CD4-positive, alpha-beta T cell treated with Interleukin-21 for 1 hour (primary cell): ENCODE measurements around the gene NRAS.
"Not testable (repeated sequence)": the region's sequence is repeated elsewhere in the genome, so short reads cannot be mapped to it uniquely, and the experiment has no call there.

Experiments
- DNase-seq: peaks from one replicate; pipeline ENCODE4 v3.0.0-alpha.2; 2020

The NRAS gene

GRCh38 chr1:114716304-114717170 lies at the start of gene NRAS:
Gene NRAS (minus strand): TSS chr1:114716771. CDS start chr1:114716160, 611 bp downstream.
- peak; percentile 95 for DNase-seq

GRCh38 chr1:114764689-114765088 lies 48.1 kb upstream of the NRAS start:
- no peak for DNase-seq

- no peak for DNase-seq
These were observed 41.8 kb upstream of the NRAS start for GRCh38 chr1:114758256-114758832.

GRCh38 chr1:114757455-114758255 lies 41.1 kb upstream of the NRAS start, which contains the start of gene CSDE1:
Gene CSDE1 (minus strand): TSS chr1:114757984. CDS start chr1:114739890, 18,094 bp downstream.
- DNase-seq = peak; percentile 99

DNA sequence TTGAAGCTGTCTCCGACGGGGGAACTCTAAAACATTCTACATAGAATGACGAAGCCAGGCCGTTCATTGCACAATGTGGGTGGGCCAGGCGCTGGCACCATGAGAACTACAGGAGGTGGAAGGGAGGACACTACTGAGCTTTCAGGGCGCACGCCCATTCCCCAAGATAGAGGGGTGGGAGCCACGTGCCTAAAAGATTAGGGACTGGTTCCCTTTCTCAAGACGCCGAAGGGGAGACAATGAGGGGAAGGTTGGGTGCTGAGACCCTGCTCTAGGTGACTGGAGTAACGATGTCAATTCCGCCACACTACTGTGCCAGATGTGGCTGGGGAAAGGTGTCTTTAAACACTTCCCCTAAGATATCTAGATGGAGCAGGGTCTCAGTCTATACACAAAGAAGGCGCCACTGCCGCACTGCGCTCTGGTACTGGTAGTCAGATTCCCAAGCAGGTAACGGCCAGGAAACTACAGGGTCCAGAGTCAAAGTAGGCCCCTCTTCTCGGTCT lies 40.4 kb upstream of the NRAS start:
- DNase-seq = no peak

- peak; percentile 41 for DNase-seq
These were observed 39.7 kb upstream of the NRAS start for GRCh38 chr1:114756009-114756892.

- no peak for DNase-seq
These were observed 38.7 kb upstream of the NRAS start for GRCh38 chr1:114755006-114755931.

DNA sequence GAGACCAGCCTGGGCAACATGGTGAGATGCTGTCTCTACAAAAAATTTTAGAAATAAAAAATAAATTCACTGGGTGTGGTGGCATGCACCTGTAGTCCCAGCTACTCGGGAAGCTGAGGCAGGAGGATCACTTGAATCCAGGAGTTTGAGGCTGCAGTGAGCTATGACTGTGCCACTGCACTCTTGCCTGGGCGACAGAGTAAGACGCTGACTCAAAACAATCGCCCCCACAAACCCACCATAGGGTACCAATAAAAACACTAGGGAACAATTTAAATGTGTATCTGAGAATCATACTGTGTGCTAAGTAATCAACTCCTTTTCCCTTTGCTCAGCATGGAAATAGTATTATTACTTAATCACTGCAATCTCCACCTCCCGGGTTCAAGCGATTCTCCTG lies 37.1 kb upstream of the NRAS start:
- DNase-seq = not testable (repeated sequence)

DNA sequence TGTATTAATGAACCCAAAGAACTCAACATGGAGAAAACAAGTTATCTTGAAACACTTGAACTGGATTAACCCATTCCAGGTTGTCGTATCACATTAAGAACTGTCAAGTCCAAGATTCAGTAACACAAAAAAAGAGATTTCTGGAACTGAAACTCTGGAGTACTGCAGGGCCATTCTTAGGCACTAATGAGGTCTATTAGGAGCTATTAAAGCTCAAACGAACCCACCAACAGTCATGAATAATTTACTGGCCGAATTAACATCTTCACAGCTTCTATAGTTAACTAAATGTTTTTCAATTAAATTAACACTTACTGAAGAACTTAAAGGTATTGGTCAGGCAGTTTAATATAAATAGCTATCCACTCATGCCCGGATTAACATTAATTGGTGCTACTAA lies 36.6 kb upstream of the NRAS start:
- DNase-seq = no peak

DNA sequence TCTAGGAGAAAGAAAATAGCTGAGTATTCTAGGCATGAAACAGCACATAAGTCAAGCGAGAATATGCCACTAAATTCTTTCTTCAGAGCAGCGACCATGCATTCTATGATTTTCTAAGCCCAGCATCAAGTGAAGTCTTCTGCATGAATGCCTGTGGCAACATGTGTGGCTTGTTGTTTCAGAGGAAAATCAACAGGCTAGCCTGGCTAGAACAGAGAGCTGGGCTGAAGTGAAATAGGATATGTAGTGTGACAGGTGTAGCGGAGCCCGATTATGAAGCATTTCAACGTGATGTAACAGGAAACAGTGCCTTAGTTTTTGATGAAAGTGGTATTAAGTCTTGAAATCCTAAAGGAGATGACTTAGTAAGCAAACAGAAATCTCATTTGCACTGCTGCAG lies 34.2 kb upstream of the NRAS start:
- DNase-seq = no peak

DNA sequence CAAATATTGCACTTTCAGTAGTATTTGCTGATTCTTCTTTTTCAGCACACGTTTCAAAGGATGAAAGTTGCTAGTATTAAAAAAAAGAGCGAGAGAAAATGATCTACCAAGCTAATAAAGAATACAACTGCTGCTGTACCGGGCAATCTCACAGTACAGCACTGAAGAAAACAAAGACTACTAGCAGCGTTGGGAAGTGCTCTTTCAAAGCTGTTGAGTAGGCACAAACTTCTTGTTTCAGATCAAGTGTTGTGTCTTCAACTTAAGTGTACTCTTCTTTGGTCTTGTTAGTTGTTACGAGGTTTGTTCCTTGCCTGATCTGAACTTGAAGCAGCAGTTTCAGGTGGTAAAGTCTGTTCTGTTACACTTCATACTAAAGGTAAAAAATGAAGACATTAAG lies 33.3 kb upstream of the NRAS start:
- no peak for DNase-seq

GRCh38 chr1:114746450-114747121 lies 30.0 kb upstream of the NRAS start:
- no peak for DNase-seq

GRCh38 chr1:114745291-114745690 lies 28.7 kb upstream of the NRAS start:
- DNase-seq = no peak

DNA sequence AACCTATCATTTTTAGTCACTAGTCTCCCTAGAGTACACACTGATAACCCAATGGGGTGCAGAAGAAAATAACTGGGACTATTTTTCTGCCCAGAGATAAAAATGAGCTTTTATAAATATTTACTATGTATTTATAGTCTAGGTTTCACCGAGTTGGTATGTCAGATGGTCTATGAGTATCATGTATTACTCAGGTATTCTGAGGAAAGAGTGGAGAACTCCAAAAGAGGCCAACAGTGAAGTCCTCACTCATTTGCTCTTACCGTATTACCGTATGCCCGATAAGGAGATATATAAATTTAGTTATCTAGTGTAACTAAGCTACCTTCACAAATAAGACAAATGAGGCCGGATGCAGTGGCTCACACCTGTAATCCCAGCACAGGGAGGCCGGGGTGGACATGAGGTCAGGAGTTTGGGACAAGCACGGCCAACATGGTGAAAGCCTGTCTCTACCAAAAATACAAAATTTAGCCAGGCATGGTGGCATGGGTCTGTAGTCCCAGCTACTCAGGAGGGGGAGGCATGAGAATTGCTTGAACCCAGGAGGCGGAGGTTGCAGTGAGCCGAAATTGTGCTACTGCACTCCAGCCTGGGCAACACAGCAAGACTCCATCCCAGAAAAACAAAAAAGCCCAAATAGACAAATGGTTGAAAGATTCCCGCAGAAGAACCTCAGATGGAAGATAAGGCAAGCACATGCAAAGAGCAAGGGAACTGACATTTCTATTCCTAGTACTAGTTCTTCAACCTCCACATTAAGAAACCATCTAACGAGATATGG lies 25.6 kb upstream of the NRAS start:
- no peak for DNase-seq

DNA sequence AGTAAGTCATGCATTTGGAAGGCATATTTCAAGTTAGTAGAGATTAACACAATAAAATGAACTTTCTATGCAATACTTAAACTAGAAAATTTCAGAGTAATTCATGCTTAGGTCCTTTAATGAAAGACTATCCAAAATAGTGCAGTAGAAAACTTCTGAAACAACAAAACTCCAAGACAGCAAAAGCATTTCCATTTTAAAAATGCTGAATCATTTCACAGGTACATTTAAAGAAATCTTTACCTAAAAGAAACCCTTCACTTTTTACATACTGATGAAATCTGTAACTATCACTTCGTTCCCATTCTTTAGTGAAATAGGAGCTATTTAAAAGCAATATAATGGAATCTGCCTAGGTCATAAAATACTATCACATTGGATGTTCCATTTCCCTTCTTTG lies 23.8 kb upstream of the NRAS start:
- DNase-seq = no peak

- DNase-seq = no peak
These were observed 20.8 kb upstream of the NRAS start for GRCh38 chr1:114737314-114737849.

GRCh38 chr1:114735479-114735878 lies 18.9 kb upstream of the NRAS start:
- no peak for DNase-seq

- DNase-seq = no peak
These were observed 13.2 kb upstream of the NRAS start for GRCh38 chr1:114729782-114730181.

- DNase-seq = no peak
These were observed 12.0 kb upstream of the NRAS start for GRCh38 chr1:114728553-114728952.
